SJCRH30 (cell line): Measurements from ENCODE around the gene LCMT1. TPM values are rescaled to one million over a fixed set of nuclear protein-coding genes. Genes with fewer than 3 reads are reported as not detected.
A peak's percentile ranks its signal among the peaks of the same experiment; 100 is the strongest.
"Not testable (repeated sequence)": the region's sequence is repeated elsewhere in the genome, so short reads cannot be mapped to it uniquely, and the experiment has no call there.

Source experiments
- DNase-seq, 2 experiments: peaks; one replicate each; pipeline ENCODE4 v3.0.0-alpha.2; 2015 to 2020
- H3K27ac ChIP-seq: fragments of 250-450 bp; sonication (Bioruptor Pico); 2 replicates; pipeline ENCODE4 v1.5.1; 2020; ENCODE audit warnings: mild to moderate bottlenecking, moderate library complexity
- H3K27me3 ChIP-seq: fragments of 250-450 bp; sonication (Bioruptor Pico); 2 replicates; pipeline ENCODE4 v1.5.1; 2020; ENCODE audit warnings: mild to moderate bottlenecking, moderate library complexity
- H3K36me3 ChIP-seq: fragments of 250-450 bp; sonication (Bioruptor Pico); 2 replicates; pipeline ENCODE4 v1.5.1; 2020; ENCODE audit warnings: mild to moderate bottlenecking, moderate library complexity
- H3K4me1 ChIP-seq: fragments of 250-450 bp; sonication (Bioruptor Pico); 2 replicates; pipeline ENCODE4 v1.5.1; 2020; ENCODE audit warnings: mild to moderate bottlenecking, moderate library complexity
- H3K4me3 ChIP-seq: fragments of 250-450 bp; sonication (Bioruptor Pico); 2 replicates; pipeline ENCODE4 v1.5.1; 2020; ENCODE audit warnings: mild to moderate bottlenecking, moderate library complexity
- H3K9me3 ChIP-seq: fragments of 250-450 bp; sonication (Bioruptor Pico); replicated peaks from 2 replicates; pipeline ENCODE4 v1.5.1; 2020; ENCODE audit warnings: mild to moderate bottlenecking, moderate library complexity
- total RNA-seq: library from RNA; depleted of rRNA; stranded (reverse); fragments of >200 nt; shearing (Covaris generic); gene quantifications from 2 replicates; pipeline ENCODE4 v1.2.3, GENCODE V29; 2014; rRNA removed

Gene LCMT1
- total RNA-seq: 31.7 and 34.7 TPM in 2 replicates

DNA sequence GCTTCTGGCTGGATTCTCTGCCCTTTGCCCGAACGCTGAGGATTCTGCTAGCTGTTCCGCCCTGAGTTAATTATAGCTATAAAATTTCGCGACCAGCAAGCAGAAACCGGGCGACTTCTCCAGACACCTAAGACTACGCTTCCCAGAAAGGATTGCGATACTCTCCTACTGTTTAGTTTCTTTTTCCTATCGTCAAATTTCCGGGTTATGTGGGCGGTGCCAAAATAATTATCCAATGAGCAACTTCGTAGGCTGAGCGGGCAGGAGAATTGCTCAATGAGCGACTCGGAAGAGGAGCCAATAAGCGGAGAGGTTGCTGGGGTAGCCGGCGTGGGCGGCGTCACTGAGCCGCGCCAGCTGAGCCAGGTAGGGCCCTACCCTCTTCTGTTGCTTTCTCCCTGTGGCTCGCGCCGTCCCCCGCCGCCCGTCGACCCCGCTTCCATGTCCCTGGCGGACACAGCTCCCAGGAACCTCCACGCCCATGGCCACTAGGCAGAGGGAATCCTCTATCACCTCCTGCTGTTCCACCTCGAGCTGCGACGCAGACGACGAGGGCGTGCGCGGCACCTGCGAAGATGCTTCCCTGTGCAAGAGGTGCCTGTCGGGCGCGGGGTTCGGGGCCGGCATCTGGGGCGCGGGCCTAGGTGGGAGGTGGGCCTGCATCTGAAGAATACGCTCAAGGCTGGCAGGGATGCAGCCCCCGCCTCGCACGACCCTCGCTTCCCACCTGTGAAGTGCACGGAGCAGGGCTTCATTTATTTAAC is at the start of gene LCMT1:
Gene LCMT1 (plus strand): TSS at position 340 of the 764 bp plus-strand sequence. CDS start 142 bp downstream, at position 482.
- Histone ChIP-seq H3K36me3 (no peaks in the 10 kb centered on the region), H3K27ac (peak within 1 kb of the TSS; percentile 37), H3K27me3 (no peaks in the 10 kb centered on the region), H3K4me1 (no peaks in the 10 kb centered on the region; the same call in 1 of the 2 replicates), H3K4me3 (peak within 1 kb of the TSS; percentile 65), H3K9me3 (no peaks in the 10 kb centered on the region)
- DNase-seq: peak; percentile 89 to 96

DNA sequence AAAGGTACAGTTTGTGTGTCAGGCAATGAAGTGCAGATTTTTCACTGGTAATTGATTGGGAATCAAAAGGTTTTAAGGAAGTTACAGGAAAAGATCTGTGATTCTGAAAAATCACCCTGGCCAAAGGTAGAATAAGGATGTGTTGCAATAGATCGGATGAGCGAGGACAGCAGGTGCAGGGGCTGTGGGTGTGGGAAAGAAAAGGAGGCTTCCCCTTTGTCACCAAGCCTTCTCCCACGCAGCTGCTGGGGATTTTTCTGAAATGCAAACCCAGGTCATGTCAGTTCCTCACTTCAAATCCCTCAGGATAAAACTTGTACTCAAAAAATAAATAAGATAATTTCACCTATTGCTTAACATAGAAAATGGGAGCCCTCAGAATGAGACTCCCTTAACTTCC is 48.4 kb upstream of the LCMT1 start:
- peak; percentile 57 to 83 for DNase-seq
- Histone ChIP-seq H3K4me1 (peaks cover 13% of the 10 kb centered on the region), H3K27ac (peak overlapping the region; percentile 42), H3K9me3 (no peaks in the 10 kb centered on the region), H3K4me3 (no peak overlapping the region), H3K36me3 (no peaks in the 10 kb centered on the region), H3K27me3 (no peaks in the 10 kb centered on the region)

DNA sequence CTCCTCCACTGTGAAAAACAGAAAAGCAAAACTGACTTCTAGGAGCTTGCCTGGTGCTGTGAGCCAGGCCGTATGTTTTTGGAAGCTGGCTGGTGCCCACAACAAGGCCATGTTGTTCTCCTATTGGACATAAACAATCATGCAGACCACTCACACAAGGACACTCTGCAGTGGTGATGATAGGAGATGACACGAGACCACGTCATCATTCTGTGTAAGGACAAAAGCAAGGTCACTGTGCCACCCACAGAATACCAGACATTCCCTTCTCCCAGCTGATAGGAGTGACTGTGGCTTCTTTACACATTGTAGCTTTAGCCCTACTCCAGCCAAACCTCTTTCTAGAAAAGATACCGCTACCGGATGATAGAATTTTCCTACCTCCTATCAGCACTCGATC is 47.7 kb upstream of the LCMT1 start:
- Histone ChIP-seq H3K4me1 (peaks cover 13% of the 10 kb centered on the region), H3K27me3 (no peaks in the 10 kb centered on the region), H3K9me3 (no peaks in the 10 kb centered on the region), H3K36me3 (no peaks in the 10 kb centered on the region), H3K27ac (peak overlapping the region; percentile 42; the same call in 1 of the 2 replicates), H3K4me3 (no peak overlapping the region)
- peak in 1 of 2 experiments; percentile 10 for DNase-seq

DNA sequence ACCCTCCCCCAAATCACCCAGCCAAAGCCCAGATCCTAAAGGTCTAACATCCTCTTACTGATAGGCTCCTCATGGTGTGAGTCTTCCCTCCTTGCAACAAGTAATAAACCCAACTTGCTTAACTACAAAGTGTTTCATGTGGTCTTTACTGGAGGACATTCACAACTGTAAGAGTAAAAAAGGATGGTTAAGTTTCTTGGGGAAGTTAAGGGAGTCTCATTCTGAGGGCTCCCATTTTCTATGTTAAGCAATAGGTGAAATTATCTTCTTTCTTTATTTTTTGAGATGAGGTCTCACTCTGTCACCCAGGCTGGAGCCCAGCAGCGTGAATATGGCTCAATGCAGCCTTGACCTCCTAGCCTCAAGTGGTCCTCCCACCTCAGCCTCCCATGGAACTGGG is 47.3 kb upstream of the LCMT1 start:
- not testable (repeated sequence) for H3K4me3 ChIP-seq, DNase-seq
- H3K4me1 ChIP-seq: peaks cover 13% of the 10 kb centered on the region

DNA sequence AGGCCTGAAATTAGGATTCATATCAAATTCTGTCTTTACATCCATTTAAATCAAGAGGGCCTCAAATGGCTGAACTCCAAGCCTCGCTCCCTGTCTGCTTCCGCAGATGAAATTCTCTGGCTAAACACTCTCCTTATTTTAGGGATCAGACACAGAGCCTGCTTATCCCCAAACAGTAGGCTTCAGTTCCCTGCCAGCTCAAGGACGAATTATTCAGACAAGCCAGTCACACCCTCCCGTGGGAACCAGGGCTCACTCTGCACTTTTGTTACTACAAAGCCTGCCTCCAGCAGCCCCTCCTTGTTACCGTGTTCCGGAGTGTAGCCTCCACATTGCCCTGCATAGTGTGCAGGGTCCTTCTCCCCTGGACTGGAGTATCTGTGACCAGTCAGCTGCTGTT is 46.6 kb upstream of the LCMT1 start:
- peaks cover 13% of the 10 kb centered on the region for H3K4me1 ChIP-seq
- H3K36me3 ChIP-seq: no peaks in the 10 kb centered on the region
- H3K27ac ChIP-seq: no peak overlapping the region
- no peaks in the 10 kb centered on the region for H3K9me3 ChIP-seq
- H3K27me3 ChIP-seq: no peaks in the 10 kb centered on the region
- no peak overlapping the region for H3K4me3 ChIP-seq
- peak; percentile 26 to 57 for DNase-seq

More for the DNA sequence above, 47.3 kb upstream of the LCMT1 start:
- not testable (repeated sequence) for H3K27ac ChIP-seq, H3K27me3 ChIP-seq, H3K36me3 ChIP-seq, H3K9me3 ChIP-seq

DNA sequence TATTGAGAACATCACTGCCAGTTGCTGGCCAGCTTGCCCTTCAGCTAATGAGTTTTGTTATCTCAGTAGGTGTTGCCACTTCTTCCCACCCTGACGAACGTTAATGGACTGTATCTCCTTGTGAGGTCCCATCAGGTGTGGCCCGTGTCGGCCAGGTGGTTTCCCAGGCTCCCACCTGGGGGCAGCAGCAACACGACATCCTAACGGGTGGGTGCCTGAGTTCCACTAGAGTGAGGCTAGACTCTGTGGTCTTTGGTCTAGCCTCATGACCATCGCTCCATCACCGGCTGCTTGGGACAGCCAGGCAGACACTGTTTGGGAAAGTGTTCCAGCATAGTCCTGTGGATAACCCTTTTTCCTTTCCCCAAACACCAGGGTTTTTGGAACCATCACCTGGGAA is 45.6 kb upstream of the LCMT1 start:
- Histone ChIP-seq H3K27me3 (no peaks in the 10 kb centered on the region), H3K4me3 (no peak overlapping the region), H3K36me3 (no peaks in the 10 kb centered on the region), H3K27ac (no peak overlapping the region), H3K9me3 (no peaks in the 10 kb centered on the region), H3K4me1 (peaks cover 13% of the 10 kb centered on the region)
- DNase-seq: no peak

DNA sequence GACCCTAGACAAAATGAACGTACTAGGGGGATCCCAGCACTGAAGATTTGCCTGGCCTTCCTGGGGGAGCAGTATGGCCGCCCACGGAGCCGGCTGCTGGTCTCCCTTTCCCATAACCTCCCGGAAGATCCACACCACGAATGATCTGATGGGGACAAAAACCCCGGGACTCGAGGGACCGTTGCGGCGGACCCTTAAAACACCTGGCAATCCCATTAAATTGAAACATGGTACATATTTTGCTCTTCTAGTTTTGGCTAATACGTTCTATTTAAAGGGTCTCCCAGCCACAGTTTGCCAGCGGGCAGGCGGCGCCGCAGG is 45.2 kb upstream of the LCMT1 start:
- Histone ChIP-seq H3K27me3 (no peaks in the 10 kb centered on the region), H3K4me1 (peaks cover 13% of the 10 kb centered on the region), H3K36me3 (no peaks in the 10 kb centered on the region), H3K4me3 (peak overlapping the region; percentile 66), H3K9me3 (no peaks in the 10 kb centered on the region), H3K27ac (no peak overlapping the region)
- DNase-seq: no peak

DNA sequence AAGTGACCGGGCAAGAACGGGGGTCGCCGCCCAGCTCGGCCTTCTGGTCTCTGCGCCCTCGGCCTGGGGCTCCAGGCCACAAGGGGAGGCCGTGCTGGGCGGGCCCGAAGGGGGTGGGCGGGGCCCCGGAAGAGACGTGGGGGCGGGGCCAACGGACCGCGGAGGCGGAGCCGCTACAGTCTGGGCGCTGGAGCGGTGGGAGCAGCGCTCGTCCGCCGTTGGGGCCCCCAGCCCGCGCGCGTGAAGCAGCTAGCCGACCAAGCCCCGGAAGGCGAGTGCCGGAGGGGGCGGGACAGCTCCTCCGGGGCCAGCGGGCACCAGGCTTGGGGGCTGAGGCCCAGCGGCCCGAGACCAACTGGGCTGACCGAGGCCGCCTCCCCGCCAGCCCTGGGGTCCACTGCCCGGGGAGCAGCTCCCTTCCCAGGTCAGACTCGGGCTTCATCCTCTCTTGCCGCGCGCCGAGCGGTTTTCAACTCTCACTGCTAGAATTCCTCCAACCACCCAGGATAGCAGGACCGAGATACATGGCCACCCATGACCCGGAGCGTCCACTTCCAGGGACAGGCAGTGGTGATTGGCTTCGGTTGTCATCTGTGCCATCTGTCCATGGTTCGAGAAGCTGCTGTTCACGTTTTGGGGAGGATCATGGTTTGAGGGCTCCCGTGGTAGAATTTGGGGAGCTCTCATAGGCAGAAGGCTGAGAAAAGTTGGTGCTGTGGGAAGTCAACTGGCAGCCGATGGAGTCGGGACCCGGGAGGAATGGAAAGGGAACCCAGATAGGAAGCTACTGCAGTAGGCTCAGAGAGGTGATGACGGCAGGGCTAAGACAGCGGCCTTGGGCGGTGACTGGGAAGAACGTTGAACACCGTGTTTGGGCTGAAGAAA is 44.6 kb upstream of the LCMT1 start:
- Histone ChIP-seq H3K4me1 (peaks cover 13% of the 10 kb centered on the region), H3K27me3 (no peaks in the 10 kb centered on the region)
- DNase-seq: peak; percentile 53 to 64

DNA sequence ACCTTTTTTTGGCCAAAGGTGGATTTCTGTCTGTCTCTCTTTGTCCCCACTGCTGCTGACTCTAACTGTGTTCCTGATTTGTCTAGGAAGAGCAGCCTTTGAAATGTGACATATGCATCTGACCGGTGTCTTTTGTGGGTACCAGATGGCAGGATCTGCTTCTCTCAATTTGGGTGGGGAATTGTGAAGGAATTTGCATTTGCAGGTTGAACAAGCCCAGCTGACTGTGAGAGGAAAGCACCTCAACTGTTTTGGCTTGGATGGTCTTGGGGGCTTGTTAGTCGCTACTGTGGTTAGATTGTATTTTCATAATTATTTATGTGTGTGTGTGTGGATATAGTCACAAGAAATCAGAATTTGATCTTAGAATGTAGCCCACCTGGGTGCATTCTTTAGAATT is 37.7 kb upstream of the LCMT1 start:
- Histone ChIP-seq H3K4me3 (no peak overlapping the region), H3K9me3 (no peaks in the 10 kb centered on the region), H3K36me3 (no peaks in the 10 kb centered on the region), H3K27ac (no peak overlapping the region), H3K27me3 (no peaks in the 10 kb centered on the region), H3K4me1 (no peaks in the 10 kb centered on the region)
- no peak for DNase-seq

More for the DNA sequence above, 44.6 kb upstream of the LCMT1 start:
- Histone ChIP-seq H3K36me3 (no peaks in the 10 kb centered on the region), H3K27ac (peak overlapping the region; percentile 40; the same call in 1 of the 2 replicates), H3K9me3 (no peaks in the 10 kb centered on the region), H3K4me3 (peak overlapping the region; percentile 66)

DNA sequence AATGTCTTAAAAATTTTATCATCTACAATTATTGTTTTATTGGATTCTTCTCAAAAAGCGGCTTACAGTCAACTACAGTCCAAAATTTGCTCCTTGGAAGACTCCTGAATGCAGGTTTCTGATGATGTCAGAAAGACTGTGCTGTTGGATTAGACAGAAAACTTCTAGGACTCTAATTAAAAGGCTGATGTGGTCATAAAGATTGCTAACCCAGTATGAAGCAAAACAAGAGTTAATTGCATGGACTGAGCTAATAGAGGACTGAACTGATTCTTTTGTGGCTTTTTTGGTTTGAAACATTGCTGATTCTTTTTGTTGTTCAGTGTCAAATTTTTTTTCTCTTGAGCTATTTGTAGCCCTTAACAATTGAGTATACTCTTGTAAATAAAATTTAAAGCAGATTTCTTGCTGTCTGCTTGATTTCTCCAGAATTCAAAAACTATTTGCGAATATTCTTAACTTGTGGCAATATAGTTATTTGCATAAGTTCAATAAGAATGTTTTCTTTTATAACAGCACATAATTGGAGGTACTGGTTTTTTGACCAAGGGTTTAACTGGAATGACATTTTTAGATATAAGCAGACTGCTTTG is 33.1 kb upstream of the LCMT1 start:
- Histone ChIP-seq H3K36me3 (no peaks in the 10 kb centered on the region), H3K4me1 (no peaks in the 10 kb centered on the region), H3K4me3 (no peak overlapping the region), H3K9me3 (no peaks in the 10 kb centered on the region), H3K27me3 (no peaks in the 10 kb centered on the region), H3K27ac (no peak overlapping the region)
- no peak for DNase-seq

DNA sequence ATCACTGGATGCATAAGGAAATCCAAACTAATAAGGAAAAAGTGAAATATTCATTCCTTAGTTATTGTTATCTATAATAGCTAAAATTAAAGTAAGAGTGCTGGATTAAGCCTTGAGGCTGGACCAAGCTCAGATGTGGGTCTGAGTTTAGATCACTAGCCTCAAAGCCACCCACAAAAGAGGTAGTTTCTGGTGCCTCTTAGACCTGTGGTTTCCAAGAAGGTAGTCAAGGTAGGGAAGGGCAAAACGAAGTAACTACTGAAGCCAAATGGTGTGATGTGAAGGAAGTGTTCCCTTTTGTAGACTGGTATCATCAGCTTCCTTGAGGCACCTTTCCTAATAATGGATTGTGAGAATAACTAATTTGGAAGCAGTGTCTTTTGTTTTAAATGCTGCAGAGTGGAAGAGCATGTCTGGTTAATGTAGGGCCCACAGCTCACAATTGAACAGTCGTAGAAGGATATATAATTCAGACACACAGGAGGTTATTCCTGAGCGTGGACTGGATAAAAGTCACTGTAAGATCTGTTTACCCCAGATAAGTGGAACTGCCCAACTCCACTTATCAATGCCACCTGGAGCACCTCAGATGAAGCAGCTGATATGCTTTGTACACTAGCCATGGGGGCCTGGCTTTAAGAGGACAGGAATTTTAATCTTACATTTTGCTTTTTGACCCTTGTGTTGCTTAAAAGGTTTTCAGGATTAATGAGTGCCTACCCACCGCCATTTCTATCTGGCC is 31.7 kb upstream of the LCMT1 start:
- Histone ChIP-seq H3K27me3 (no peaks in the 10 kb centered on the region), H3K36me3 (no peaks in the 10 kb centered on the region), H3K4me3 (no peak overlapping the region), H3K9me3 (no peaks in the 10 kb centered on the region), H3K27ac (no peak overlapping the region), H3K4me1 (no peaks in the 10 kb centered on the region)
- DNase-seq: no peak

DNA sequence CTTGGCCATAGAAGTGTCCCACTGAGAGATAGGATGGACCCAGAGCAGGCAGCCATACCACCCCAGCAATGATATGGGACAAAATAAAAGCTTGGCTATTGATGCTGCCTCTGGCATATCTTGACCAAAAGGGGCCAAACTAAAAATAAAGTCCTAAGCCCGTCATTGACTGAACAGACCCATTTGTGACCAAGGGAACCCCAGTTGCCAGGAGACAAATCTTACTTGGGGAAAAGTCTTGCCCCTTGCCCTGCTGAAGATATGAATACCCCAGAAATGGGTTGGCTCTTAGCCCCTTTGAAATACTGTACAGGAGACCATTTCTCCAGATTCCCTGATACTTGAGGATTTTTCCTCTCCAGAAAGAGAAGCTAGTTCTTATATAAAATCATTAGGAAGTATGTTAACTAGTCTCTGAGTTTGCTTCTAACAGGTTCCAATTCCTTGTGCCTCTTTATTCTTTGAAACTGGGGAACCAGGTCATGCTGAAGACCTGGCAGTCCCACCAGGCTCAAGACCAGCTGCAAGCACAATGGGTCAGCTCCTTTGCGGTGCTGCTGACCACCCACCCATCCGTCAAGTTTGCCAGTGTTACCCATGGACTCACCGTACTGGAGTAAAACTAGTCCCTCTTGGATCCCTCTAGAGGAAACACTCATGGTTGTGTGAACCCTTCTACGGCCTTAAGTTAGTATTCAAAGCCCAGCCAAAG is 31.0 kb upstream of the LCMT1 start:
- Histone ChIP-seq H3K9me3 (no peaks in the 10 kb centered on the region), H3K36me3 (no peaks in the 10 kb centered on the region), H3K27me3 (no peaks in the 10 kb centered on the region), H3K4me3 (no peak overlapping the region), H3K27ac (no peak overlapping the region), H3K4me1 (no peaks in the 10 kb centered on the region)
- no peak for DNase-seq

DNA sequence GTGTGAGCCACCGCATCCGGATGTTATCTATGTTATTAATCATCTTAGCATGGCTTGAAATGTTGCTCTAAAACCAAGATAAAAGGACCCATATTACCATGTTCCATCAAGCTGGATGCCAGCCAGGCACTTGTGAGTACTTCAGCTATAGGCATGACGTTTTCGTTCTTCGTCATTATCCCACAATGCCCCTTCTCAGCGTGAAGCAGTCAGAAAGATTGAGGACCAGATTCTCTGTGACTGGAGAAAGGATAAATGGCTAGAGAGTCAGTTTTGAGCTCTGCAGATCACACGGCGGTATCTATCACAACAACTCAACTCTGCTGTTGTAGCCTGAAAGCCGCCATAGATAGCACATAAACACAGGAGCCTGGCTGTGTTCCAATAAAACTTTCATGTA is 29.8 kb upstream of the LCMT1 start:
- Histone ChIP-seq H3K9me3 (no peaks in the 10 kb centered on the region), H3K27ac (no peak overlapping the region), H3K4me1 (no peaks in the 10 kb centered on the region), H3K27me3 (no peaks in the 10 kb centered on the region), H3K4me3 (no peak overlapping the region), H3K36me3 (no peaks in the 10 kb centered on the region)
- no peak for DNase-seq

DNA sequence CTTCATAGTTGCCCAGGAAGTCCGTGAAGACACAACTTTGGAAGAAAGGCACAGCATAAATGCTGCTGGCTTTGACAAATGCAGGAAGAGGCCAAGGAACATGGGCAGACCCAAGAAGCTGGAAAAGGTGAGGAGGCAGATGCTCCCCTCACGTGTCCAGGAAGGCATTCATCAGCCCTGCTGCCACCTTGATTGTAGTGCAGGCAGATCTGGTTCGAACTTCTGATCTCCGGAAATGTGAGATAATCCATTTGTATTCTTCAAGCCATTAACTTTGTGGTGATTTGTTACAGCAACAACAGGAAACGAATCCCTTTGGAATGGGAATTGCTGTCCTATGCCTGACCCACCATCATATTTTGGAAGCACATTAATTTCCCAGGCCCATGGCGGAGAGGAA is 28.5 kb upstream of the LCMT1 start:
- Histone ChIP-seq H3K27ac (no peak overlapping the region), H3K27me3 (no peaks in the 10 kb centered on the region), H3K4me1 (no peaks in the 10 kb centered on the region), H3K36me3 (no peaks in the 10 kb centered on the region), H3K9me3 (no peaks in the 10 kb centered on the region), H3K4me3 (no peak overlapping the region)
- no peak for DNase-seq
